HCT116 (cell line): ENCODE results near the gene NDUFA11. TPM values are rescaled to one million over a fixed set of nuclear protein-coding genes. Genes with fewer than 3 reads are reported as not detected.

Experiments used
- ATAC-seq: fragments of 200-7000 bp; cut with Tn5 transposase; 2 replicates; pipeline ENCODE4 v1.9.1; 2020; ENCODE audit warnings: mild to moderate bottlenecking, moderate library complexity
- BruUV-seq: library from RNA; stranded (reverse); fragments of 400-500 nt; replicated peaks from 2 replicates; lab custom pipeline; 2021; lab: Mats Ljungman, UMichigan
- CTCF ChIA-PET: fragments of 300-600 bp; sonication (Branson Sonifier 250); formaldehyde crosslinking; loops from one replicate; lab custom pipeline; 2021; ENCODE audit warnings: antibody characterized with exemption; lab: Charles Lee
- POLR2A ChIA-PET: fragments of 300-600, 350-600 bp; sonication (Branson Sonifier 250); formaldehyde crosslinking; loops from one replicate; lab custom pipeline; 2021; ENCODE audit warnings: antibody characterized with exemption; lab: Charles Lee
- RAD21 ChIA-PET, 2 experiments: fragments of 300-600 bp; sonication (Branson Sonifier 250); formaldehyde crosslinking; loops; one replicate each; lab custom pipeline; 2023; ENCODE audit warnings: low total read pairs in 2 of 2; ENCODE audit not compliant: uncharacterized antibody in 2 of 2, unreplicated experiment in 2 of 2, low non-redundant PET in 1 of 2; lab: Charles Lee
- DNase-seq: peaks from one replicate; pipeline ENCODE4 v3.0.0-alpha.2; 2010; ENCODE audit warnings: low read depth, low spot score
- H2AFZ ChIP-seq: fragments of 200-600 bp; shearing (Covaris generic), sonication (generic); 2 replicates; pipeline ENCODE4 v1.6.1; 2017; ENCODE audit warnings: low read depth, mixed run types, mixed read lengths, antibody characterized with exemption, low read length; ENCODE audit not compliant: poor library complexity, severe bottlenecking
- H3K27ac ChIP-seq: 2 replicates; pipeline ENCODE4 v1.5.1; 2012; ENCODE audit warnings: low read depth, low read length
- H3K27me3 ChIP-seq: fragments of 200-600 bp; sonication (generic); 2 replicates; pipeline ENCODE4 v1.6.1; 2016; ENCODE audit warnings: mixed run types, low read length, mixed read lengths; ENCODE audit not compliant: insufficient read depth
- H3K36me3 ChIP-seq, 2 experiments: fragments of 200-500 bp in 1 of 2; fragments of 200-600 bp in 1 of 2; sonication (Bioruptor generic) in 1 of 2; sonication (generic) in 1 of 2; 2 replicates each; pipeline versions ENCODE4 v1.5.1 to v1.6.1; 2014 to 2016; ENCODE audit warnings: low read length in 2 of 2, inconsistent platforms in 1 of 2, mixed read lengths in 1 of 2, mixed run types in 1 of 2; ENCODE audit not compliant: insufficient read depth in 2 of 2, control insufficient read depth in 1 of 2
- H3K4me1 ChIP-seq, 2 experiments: fragments of 200-600 bp in 1 of 2; sonication (generic) in 1 of 2; 2 replicates each; pipeline versions ENCODE4 v1.5.1 to v1.6.1; 2012 to 2017; ENCODE audit warnings: low read length in 2 of 2, inconsistent platforms in 1 of 2, mild to moderate bottlenecking in 1 of 2, mixed read lengths in 1 of 2, mixed run types in 1 of 2, moderate library complexity in 1 of 2; ENCODE audit not compliant: insufficient read depth in 2 of 2, control insufficient read depth in 1 of 2
- H3K4me2 ChIP-seq: fragments of 200-600 bp; sonication (generic); 2 replicates; pipeline ENCODE4 v1.6.1; 2017; ENCODE audit warnings: mixed run types, low read length, mixed read lengths
- H3K4me3 ChIP-seq, 2 experiments: fragments of 200-600 bp in 1 of 2; sonication (generic) in 1 of 2; replicated peaks in 1 of 2; 2 replicates each; pipeline ENCODE4 v1.5.1; 2011 to 2016; ENCODE audit warnings: low read length in 2 of 2, control low read depth in 1 of 2, low read depth in 1 of 2, mild to moderate bottlenecking in 1 of 2, mixed read lengths in 1 of 2, mixed run types in 1 of 2
- H3K79me2 ChIP-seq: fragments of 200-600 bp; sonication (generic); 2 replicates; pipeline ENCODE4 v1.6.1; 2017; ENCODE audit warnings: mild to moderate bottlenecking, mixed run types, low read length, moderate library complexity, mixed read lengths; ENCODE audit not compliant: insufficient read depth
- H3K9ac ChIP-seq: fragments of 200-600 bp; sonication (generic); 2 replicates; pipeline ENCODE4 v1.6.1; 2016; ENCODE audit warnings: low read length, mixed read lengths
- H3K9me2 ChIP-seq: fragments of 200-600 bp; sonication (generic), shearing (Covaris generic); 2 replicates; pipeline ENCODE4 v1.6.1; 2017; ENCODE audit warnings: mixed run types, mild to moderate bottlenecking, moderate library complexity; ENCODE audit not compliant: insufficient read depth
- H3K9me3 ChIP-seq, 2 experiments: fragments of 200-500 bp in 1 of 2; fragments of 200-600 bp in 1 of 2; sonication (Bioruptor generic) in 1 of 2; sonication (generic) in 1 of 2; 2 replicates each; pipeline ENCODE4 v1.6.1; 2014 to 2017; ENCODE audit warnings: low read length in 2 of 2, mixed read lengths in 2 of 2, inconsistent platforms in 1 of 2, low read depth in 1 of 2, mild to moderate bottlenecking in 1 of 2, mixed run types in 1 of 2, moderate library complexity in 1 of 2; ENCODE audit not compliant: control insufficient read depth in 1 of 2, insufficient read depth in 1 of 2
- H4K20me1 ChIP-seq: fragments of 200-600 bp; sonication (generic), shearing (Covaris generic); 2 replicates; pipeline ENCODE4 v1.6.1; 2017; ENCODE audit warnings: mixed run types, mild to moderate bottlenecking, moderate library complexity; ENCODE audit not compliant: insufficient read depth
- CBX3 ChIP-seq: IDR thresholded peaks from 2 replicates; pipeline ENCODE4 v1.6.1; 2012; ENCODE audit warnings: low read depth
- EZH2phosphoT487 ChIP-seq: fragments of 200-600 bp; IDR thresholded peaks from 2 replicates; pipeline ENCODE4 v1.6.1; 2018; ENCODE audit warnings: antibody characterized with exemption, borderline replicate concordance
- JUND ChIP-seq: IDR thresholded peaks from 2 replicates; pipeline ENCODE4 v1.6.1; 2012
- SRF ChIP-seq: IDR thresholded peaks from 2 replicates; pipeline ENCODE4 v1.6.1; 2012; ENCODE audit warnings: low read depth
- intact Hi-C: fragments of 100-400 bp; cut with micrococcal nuclease; formaldehyde crosslinking; loops from 2 replicates; pipeline ENCODE4 v1.10.0; 2022
- total RNA-seq: library from RNA; stranded (reverse); gene quantifications from one replicate; pipeline ENCODE4 v1.2.1, GENCODE V29; 2021; ENCODE audit not compliant: unreplicated experiment
- TF ChIP-seq, protein P1 (sequence below): IDR thresholded peaks from 2 replicates; pipeline ENCODE4 v1.6.1; 2012

Gene NDUFA11
- total RNA-seq, 1 experiment from 2014 or later = 311 TPM

DNA sequence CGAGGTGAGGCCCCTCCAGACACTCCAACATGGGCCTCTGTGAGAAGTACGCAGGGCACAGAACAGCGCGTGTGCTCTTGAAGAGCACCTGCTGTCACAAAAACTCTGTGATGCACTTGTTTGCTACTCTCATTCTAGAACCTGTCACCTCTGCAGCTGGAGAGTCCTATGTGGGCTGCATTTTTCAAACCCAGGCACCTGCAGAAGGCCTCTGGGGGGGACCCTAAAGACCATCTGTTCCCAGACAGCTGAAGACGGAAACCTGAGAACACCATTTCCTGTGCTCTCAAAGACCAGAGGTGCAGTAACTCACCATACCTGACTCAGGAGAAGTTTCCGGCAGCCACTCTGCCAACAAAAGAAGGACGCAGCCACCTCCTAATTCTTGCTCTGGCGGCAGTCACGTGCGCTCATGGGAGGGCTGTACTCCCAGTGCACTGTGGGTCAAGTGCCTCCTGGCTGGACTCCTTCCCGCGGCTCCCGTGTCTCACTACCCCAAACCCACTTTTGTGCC, 46.3 kb upstream of the NDUFA11 start:
- no peaks in the 10 kb centered on the region for H3K27me3 ChIP-seq
- intact Hi-C loops = no loop called here
- H3K9ac ChIP-seq = no peak overlapping the region
- no peaks in the 10 kb centered on the region for H3K9me3 ChIP-seq
- ATAC-seq = no peak
- ChIA-PET CTCF (no interaction called here), RAD21 (no interaction called here), POLR2A (no interaction called here)
- H3K36me3 ChIP-seq = peaks cover 0 to 23% of the 10 kb centered on the region in 2 experiments; a peak in 1 of 4 replicates
- H3K79me2 ChIP-seq = peaks cover 96% of the 10 kb centered on the region
- H3K4me3 ChIP-seq = no peak overlapping the region
- H4K20me1 ChIP-seq = peaks cover 9% of the 10 kb centered on the region; the same call in 1 of the 2 replicates
- H3K4me1 ChIP-seq = 0 out of 4 replicates have a peak, but pooled peaks cover 0 to 1% of the 10 kb centered on the region in 2 experiments
- no peak overlapping the region for H2AFZ ChIP-seq
- TF ChIP-seq SRF (no peak), EZH2phosphoT487 (no peak), CBX3 (no peak)
- TF ChIP-seq, protein P1, sequence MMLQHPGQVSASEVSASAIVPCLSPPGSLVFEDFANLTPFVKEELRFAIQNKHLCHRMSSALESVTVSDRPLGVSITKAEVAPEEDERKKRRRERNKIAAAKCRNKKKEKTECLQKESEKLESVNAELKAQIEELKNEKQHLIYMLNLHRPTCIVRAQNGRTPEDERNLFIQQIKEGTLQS = no peak
- TF ChIP-seq, all 23 proteins: peak for 0
- H3K27ac ChIP-seq = no peak overlapping the region
- no peak overlapping the region for H3K4me2 ChIP-seq
- no TSS peak for BruUV-seq
- DNase-seq = no peak
- H3K9me2 ChIP-seq = no peaks in the 10 kb centered on the region

DNA sequence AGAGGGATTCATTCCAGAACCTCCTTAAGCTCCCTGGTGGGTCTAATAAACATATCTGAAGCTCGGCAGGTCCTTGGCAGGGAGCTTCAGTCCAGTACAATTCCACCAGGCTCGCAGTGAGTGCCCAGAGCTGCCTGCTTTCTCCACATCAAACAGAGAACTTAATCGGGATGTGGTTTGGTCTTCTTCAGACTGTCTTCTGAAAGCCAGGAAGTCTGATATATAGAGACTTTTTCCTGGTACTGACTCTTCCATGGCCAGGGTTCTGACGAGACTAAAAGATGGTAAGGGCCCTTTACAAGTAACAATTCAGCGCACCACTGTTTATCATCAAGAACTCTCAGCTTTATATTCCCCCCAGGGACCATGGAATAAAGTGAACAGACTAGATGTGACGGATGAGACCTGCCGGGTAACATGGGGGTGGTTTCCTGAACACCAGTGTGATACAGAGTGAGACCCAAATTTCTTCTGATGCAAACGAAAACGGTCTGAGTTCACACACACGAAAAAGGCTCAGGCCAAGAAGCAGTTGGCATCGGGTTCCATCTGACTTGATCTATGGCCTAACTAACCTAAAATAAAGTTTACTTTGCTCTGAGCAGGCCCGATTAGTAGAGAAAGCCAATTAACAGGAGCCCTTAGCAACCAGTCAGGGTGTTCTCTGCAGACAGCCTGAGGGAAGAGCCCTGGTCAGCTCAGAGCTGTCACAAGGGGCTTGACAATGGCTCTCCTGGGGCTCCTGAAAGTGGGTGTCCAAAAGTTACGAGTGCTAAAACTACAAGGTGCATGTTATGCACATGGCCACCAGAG, 45.4 kb upstream of the NDUFA11 start:
- RAD21 ChIA-PET = interaction anchor here in 1 of 2 experiments (0.7 kb wide), 1 partner anchor 181 kb away, joined by 3 read pairs; no protein-coding TSS in a partner anchor
- BruUV-seq = no TSS peak
- Histone ChIP-seq H3K9ac (no peak overlapping the region), H2AFZ (no peak overlapping the region), H3K27ac (no peak overlapping the region), H3K36me3 (peaks cover 0 to 23% of the 10 kb centered on the region in 2 experiments; a peak in 1 of 4 replicates), H3K79me2 (peaks cover 96% of the 10 kb centered on the region), H3K4me2 (no peak overlapping the region), H3K9me2 (no peaks in the 10 kb centered on the region), H3K4me1 (no peaks in the 10 kb centered on the region), H3K4me3 (no peak overlapping the region), H3K9me3 (no peaks in the 10 kb centered on the region), H3K27me3 (no peaks in the 10 kb centered on the region), H4K20me1 (peaks cover 9% of the 10 kb centered on the region; the same call in 1 of the 2 replicates)
- POLR2A ChIA-PET = no interaction called here
- DNase-seq (no peak), ATAC-seq (no peak)
- intact Hi-C loops = no loop called here
- no peak for TF ChIP-seq JUND
- CTCF ChIA-PET = no interaction called here
